Heart right ventricle (tissue), 16 donors: Measurements from ENCODE around the gene DCUN1D1. TPM values are rescaled to one million over a fixed set of nuclear protein-coding genes. Genes with fewer than 3 reads are reported as not detected.
"Not testable (repeated sequence)": the region's sequence is repeated elsewhere in the genome, so short reads cannot be mapped to it uniquely, and the experiment has no call there.

ENCODE experiments used
- ATAC-seq, 8 donors: fragments of 200-7000 bp; cut with Tn5 transposase; one replicate each; pipeline ENCODE4 v1.9.1; 2020; ENCODE audit warnings: mild to moderate bottlenecking in 8 of 8, moderate library complexity in 8 of 8, moderate number of reproducible peaks in 1 of 8
- DNase-seq, 2 donors: peaks; one replicate each; pipeline ENCODE4 v3.0.0-alpha.2; 2020
- H3K27ac ChIP-seq, 10 donors: fragments of 200-600 bp; sonication (generic) in 2 of 10; one replicate each; pipeline versions ENCODE4 v1.5.0 to v1.8.0; 2020 to 2022; ENCODE audit warnings: mild to moderate bottlenecking in 3 of 10
- H3K27me3 ChIP-seq, 7 donors: fragments of 200-600 bp; one replicate each; pipeline ENCODE4 v1.8.0; 2021 to 2022; ENCODE audit warnings: mild to moderate bottlenecking in 2 of 7
- H3K36me3 ChIP-seq, 9 donors: fragments of 200-600 bp; sonication (generic) in 1 of 9; one replicate each; pipeline versions ENCODE4 v1.5.0 to v1.8.0; 2020 to 2022; ENCODE audit warnings: mild to moderate bottlenecking in 2 of 9
- H3K4me1 ChIP-seq, 9 donors: fragments of 200-600 bp; sonication (generic) in 1 of 9; one replicate each; pipeline versions ENCODE4 v1.5.0 to v1.8.0; 2020 to 2022; ENCODE audit warnings: mild to moderate bottlenecking in 4 of 9
- H3K4me3 ChIP-seq, 10 donors: fragments of 200-600 bp; sonication (generic) in 2 of 10; one replicate each; pipeline versions ENCODE4 v1.5.0 to v1.8.0; 2020 to 2022; ENCODE audit warnings: mild to moderate bottlenecking in 7 of 10, moderate library complexity in 2 of 10
- H3K9me3 ChIP-seq, 11 donors: fragments of 200-600 bp in 10 of 11; sonication (generic) in 2 of 11; one replicate each; pipeline versions ENCODE4 v1.5.0 to v1.8.0; 2013 to 2022; ENCODE audit warnings: mild to moderate bottlenecking in 2 of 11, control low read depth in 1 of 11, moderate library complexity in 1 of 11
- WGBS, 2 donors: extraction: QIAGEN DNeasy Blood & Tissue Kit; methylation state at CpG; one replicate each; pipeline ENCODE4 v1.1.7; 2013; ENCODE audit warnings: inconsistent platforms in 1 of 2; 5-methylcytosine and 5-hydroxymethylcytosine counted together
- intact Hi-C, 10 donors: fragments of 100-400 bp; cut with DNase I; formaldehyde crosslinking; loops; one replicate each; pipeline versions ENCODE4 v1.11.1 to v1.14.2; 2022
- polyA plus RNA-seq, 2 donors: library from polyadenylated mRNA; stranded (reverse); fragments of 200-250 nt; gene quantifications; one replicate each; pipeline ENCODE4 v1.2.3, GENCODE V29; 2013
- total RNA-seq, 10 donors: library from RNA; stranded (reverse); fragmentation: NEBNext Ultra II Directional in 3 of 10; extraction: Animal tissue kit (Norgen Biotek cat#: 25700) in 3 of 10; gene quantifications; one replicate each; pipeline versions ENCODE4 v1.2.1 to v1.2.4, GENCODE V29; 2021 to 2023
- TF ChIP-seq, protein P1 (sequence below), 9 donors: fragments of 200-600 bp; sonication (generic) in 2 of 9; IDR thresholded peaks; one replicate each; pipeline versions ENCODE4 v1.5.0 to v1.8.0; 2021 to 2022; ENCODE audit warnings: antibody characterized with exemption in 9 of 9, mild to moderate bottlenecking in 5 of 9, moderate library complexity in 1 of 9
- donor health status: Arrhythmogenic right ventricular cardiomyopathy.
- donor health status: ischemic (EF 13 %, LVEDD 7.1; RV severe dilation, severe dysfunction).
- donor health status: healthy with polysubstance abuse.
- donor health status: DM: no; HTN: yes; CAD: no.
- donor health status: DM: no; HTN: no; CAD: no.
- donor health status: ischemic (EF 25% LVEDD 6.9; RV normal size, moderate dysfunction).
- donor health status: ischemic (EF 25% LVEDD 5.7; RV mildly dilated, moderate dysfunction).
- donor health status: healthy.
- donor health status: DM: yes; HTN: yes; CAD: no.
- donor health status: Ischemic cardiomyopathy.
- donor health status: ischemic (EF 35%, LVEDD 5.7; RV mildly dilated, moderate dysfunction).
- donor health status: nonischemic (EF 11% LVEDD 7.7; RV severe dilation, severe dysfunction).
- donor health status: DM: yes; HTN: yes; CAD: no.
- donor health status: PGD.
- donor health status: ischemic (EF 29% LVEDD 5.4; RV normal size, mild dysfunction).
- donor health status: nonischemic (EF 23%, LVEDD 6.1; RV moderate dilation, normal function).

DCUN1D1 gene
- total and polyA plus RNA-seq, 12 donors: 7.9 to 45.2 (median 35.5) TPM

DNA sequence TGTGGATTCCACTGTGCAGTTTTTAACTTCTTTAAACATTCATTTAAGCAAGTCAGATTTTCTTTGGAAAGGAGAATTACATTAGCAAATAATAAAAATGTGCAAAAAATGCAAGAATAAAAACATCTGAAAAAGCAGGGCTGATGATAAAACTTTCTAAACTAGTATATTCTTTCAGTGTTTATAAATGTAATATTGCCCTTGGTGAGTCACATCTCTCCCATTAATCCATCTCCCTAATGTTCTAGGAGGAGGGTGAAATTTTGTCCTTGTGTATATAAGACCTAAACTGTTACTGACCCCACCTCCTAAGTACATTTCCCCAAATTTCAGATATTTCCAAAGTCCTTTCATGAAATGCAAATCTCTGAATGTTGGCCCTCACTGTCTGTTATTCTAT lies 28.5 kb upstream of the DCUN1D1 start:
- no peak overlapping the region for H3K27ac ChIP-seq
- TF ChIP-seq, protein P1, sequence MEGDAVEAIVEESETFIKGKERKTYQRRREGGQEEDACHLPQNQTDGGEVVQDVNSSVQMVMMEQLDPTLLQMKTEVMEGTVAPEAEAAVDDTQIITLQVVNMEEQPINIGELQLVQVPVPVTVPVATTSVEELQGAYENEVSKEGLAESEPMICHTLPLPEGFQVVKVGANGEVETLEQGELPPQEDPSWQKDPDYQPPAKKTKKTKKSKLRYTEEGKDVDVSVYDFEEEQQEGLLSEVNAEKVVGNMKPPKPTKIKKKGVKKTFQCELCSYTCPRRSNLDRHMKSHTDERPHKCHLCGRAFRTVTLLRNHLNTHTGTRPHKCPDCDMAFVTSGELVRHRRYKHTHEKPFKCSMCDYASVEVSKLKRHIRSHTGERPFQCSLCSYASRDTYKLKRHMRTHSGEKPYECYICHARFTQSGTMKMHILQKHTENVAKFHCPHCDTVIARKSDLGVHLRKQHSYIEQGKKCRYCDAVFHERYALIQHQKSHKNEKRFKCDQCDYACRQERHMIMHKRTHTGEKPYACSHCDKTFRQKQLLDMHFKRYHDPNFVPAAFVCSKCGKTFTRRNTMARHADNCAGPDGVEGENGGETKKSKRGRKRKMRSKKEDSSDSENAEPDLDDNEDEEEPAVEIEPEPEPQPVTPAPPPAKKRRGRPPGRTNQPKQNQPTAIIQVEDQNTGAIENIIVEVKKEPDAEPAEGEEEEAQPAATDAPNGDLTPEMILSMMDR (IDR thresholded peaks at IDR 0.05): no peak
- no peak for ATAC-seq

DNA sequence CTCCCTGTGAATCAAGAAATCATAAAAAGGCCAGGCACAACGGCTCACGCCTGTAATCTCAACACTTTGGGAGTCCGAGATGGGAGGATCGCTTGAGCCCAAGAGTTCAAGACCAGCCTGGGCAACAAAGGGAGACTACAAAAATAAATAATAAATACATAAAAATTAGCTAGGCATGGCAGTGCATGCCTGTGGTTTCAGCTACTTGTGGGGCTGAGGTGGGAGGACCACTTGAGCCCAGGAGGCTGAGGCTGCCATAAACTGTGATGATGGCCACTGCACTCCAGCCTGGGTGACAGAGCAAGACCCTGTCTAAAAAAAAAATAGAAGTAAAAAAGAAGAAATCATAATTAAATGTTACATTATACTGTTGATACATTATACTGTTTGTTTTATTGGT lies 28.0 kb upstream of the DCUN1D1 start:
- Histone ChIP-seq H3K27ac (no peak overlapping the region), H3K9me3 (no peaks in the 10 kb centered on the region), H3K27me3 (no peaks in the 10 kb centered on the region), H3K36me3 (peaks cover 0 to 29% (median 0%) of the 10 kb centered on the region in 9 donors), H3K4me1 (no peaks in the 10 kb centered on the region), H3K4me3 (no peak overlapping the region)
- WGBS, 2 donors: 95 to 96% methylated on average over 4 of the region's 4 CpGs
- no peak for ATAC-seq
- no peak for DNase-seq
- intact Hi-C loops: no loop called here
- TF ChIP-seq, protein P1 (IDR thresholded peaks at IDR 0.05): no peak

More for the DNA sequence above, 28.5 kb upstream of the DCUN1D1 start:
- no peak for DNase-seq
- H3K36me3 ChIP-seq: peaks cover 0 to 34% (median 0%) of the 10 kb centered on the region in 9 donors
- no peak overlapping the region for H3K4me3 ChIP-seq
- H3K4me1 ChIP-seq: no peaks in the 10 kb centered on the region
- H3K9me3 ChIP-seq: no peaks in the 10 kb centered on the region
- intact Hi-C loops: no loop called here
- H3K27me3 ChIP-seq: no peaks in the 10 kb centered on the region

DNA sequence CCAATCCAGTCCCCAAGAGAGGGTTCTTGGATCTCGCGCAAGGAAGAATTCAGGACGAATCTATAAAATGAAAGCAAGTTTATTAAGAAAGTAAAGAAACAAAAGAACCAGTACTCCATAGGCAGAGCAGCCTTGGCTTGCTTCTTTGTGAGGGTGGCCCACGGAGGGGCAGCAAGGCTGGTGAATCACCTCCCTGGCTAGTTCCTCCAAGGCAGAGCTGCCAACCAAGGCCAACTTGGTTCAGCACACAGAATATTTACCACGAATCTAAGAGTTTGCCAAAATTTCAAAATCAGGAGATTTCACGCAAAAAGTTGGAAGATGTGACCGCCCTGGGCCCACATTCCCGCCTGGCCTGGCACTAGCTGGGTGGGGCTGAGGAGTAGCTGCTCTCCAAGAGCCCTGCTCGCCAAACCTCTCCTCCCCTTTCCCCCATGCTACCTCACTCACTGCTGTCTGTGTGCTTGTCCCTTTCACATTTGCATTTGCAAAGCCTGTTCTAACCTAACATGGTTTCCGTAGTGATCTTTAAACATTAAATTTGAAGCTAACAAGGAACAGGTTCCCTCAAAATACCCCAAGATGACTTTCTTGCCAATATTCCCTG lies 26.2 kb upstream of the DCUN1D1 start:
- Histone ChIP-seq H3K27ac (no peak overlapping the region), H3K9me3 (no peaks in the 10 kb centered on the region), H3K4me3 (no peak overlapping the region), H3K27me3 (no peaks in the 10 kb centered on the region), H3K36me3 (peaks cover 0 to 18% (median 0%) of the 10 kb centered on the region in 9 donors), H3K4me1 (no peaks in the 10 kb centered on the region)
- no peak for ATAC-seq
- intact Hi-C loops: no loop called here
- 89 to 92% methylated on average over 10 of the region's 10 CpGs for WGBS, 2 donors
- TF ChIP-seq, protein P1 (IDR thresholded peaks at IDR 0.05): no peak
- no peak for DNase-seq

DNA sequence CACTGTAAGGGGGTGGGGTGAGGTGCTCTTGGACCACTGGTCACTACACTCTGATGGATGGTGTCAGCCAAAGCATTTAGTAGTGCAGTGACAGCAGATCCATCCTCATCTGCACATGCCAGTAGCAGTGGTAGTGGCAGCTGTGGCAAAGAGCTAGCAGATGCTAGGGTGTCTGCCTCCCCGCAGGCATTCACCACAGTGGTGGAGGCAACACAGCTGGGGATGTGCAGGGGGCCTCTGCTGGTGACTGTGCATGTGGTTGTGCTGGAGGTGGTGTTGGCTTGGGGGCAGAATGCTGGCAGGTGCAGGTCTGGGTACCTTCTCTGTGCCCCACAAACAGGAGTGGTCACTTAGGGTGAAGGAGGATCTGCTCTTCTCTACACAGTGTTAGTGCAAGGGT lies 19.4 kb upstream of the DCUN1D1 start:
- H3K4me3 ChIP-seq: no peak overlapping the region
- ATAC-seq (peak in 1 of 8 donors; percentile 44), DNase-seq (no peak)
- TF ChIP-seq, protein P1 (IDR thresholded peaks at IDR 0.05): no peak
- peaks cover 0 to 4% (median under 1%) of the 10 kb centered on the region in 11 donors for H3K9me3 ChIP-seq
- H3K27me3 ChIP-seq: no peaks in the 10 kb centered on the region
- no peaks in the 10 kb centered on the region for H3K36me3 ChIP-seq
- 80 to 83% methylated on average over 1 of the region's 1 CpG for WGBS, 2 donors
- intact Hi-C loops: no loop called here
- no peaks in the 10 kb centered on the region for H3K4me1 ChIP-seq
- no peak overlapping the region for H3K27ac ChIP-seq

DNA sequence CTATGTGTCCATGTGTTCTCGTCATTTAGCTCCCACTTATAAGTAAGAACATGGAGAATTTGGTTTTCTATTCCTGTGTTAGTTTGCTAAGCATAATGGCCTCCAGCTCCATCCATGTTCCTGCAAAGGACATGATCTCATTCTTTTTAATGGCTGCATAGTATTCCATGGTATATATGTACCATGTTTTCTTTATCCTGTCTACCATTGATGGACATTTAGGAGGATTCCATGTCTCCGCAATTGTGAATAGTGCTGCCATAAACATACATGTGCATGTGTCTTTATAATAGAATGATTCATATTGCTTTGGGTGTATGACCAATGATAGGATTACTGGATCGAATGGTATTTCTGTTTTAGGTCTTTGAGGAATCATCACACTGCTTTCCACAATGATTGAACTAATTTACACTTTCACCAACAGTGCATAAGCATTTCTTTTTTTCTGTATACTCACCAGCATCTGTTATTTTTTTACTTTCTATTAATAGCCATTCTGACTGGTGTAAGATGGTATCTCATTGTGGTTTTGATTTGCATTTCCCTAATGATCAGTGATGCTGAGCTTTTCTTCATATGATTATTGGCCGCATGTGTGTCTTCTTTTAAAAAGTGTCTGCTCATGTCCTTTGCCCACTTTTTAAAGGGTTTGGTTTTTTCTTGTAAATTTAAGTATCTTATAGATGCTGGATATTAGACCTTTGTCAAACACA lies 13.3 kb upstream of the DCUN1D1 start:
- H3K27ac ChIP-seq, H3K36me3 ChIP-seq, intact Hi-C loops, H3K27me3 ChIP-seq, H3K4me1 ChIP-seq, H3K4me3 ChIP-seq, DNase-seq, ATAC-seq: not testable (repeated sequence)
- peaks cover 0 to 19% (median 7%) of the 10 kb centered on the region in 11 donors for H3K9me3 ChIP-seq
- 95 to 96% methylated on average over 4 of the region's 4 CpGs for WGBS, 2 donors
